Progenitor cell of endocrine pancreas (in vitro differentiated cells): ENCODE results near the gene COX5B. TPM values are rescaled to one million over a fixed set of nuclear protein-coding genes. Genes with fewer than 3 reads are reported as not detected.
"Not testable (repeated sequence)": the region's sequence is repeated elsewhere in the genome, so short reads cannot be mapped to it uniquely, and the experiment has no call there.

Source experiments
- DNase-seq: peaks from one replicate; pipeline ENCODE4 v3.0.0; 2021; ENCODE audit warnings: low spot score; ENCODE audit not compliant: unreplicated experiment
- H3K27ac Mint-ChIP-seq: 2 replicates; pipeline ENCODE4 v1.8.0; 2021; ENCODE audit warnings: mild to moderate bottlenecking, moderate library complexity, mixed read lengths
- H3K27me3 Mint-ChIP-seq: 2 replicates; pipeline ENCODE4 v1.8.0; 2021; ENCODE audit warnings: mixed read lengths
- H3K36me3 Mint-ChIP-seq: 2 replicates; pipeline ENCODE4 v1.8.0; 2022; ENCODE audit warnings: mixed read lengths; ENCODE audit not compliant: insufficient read depth
- H3K4me1 Mint-ChIP-seq: 2 replicates; pipeline ENCODE4 v1.8.0; 2021; ENCODE audit warnings: low read depth, mixed read lengths
- H3K4me3 Mint-ChIP-seq: 2 replicates; pipeline ENCODE4 v1.8.0; 2021; ENCODE audit warnings: low read depth, mild to moderate bottlenecking, moderate library complexity, mixed read lengths
- H3K9me3 Mint-ChIP-seq: 2 replicates; pipeline ENCODE4 v1.8.0; 2021; ENCODE audit warnings: low read depth, mixed read lengths
- total RNA-seq: library from RNA; stranded (reverse); gene quantifications from 2 replicates; pipeline ENCODE4 v1.2.1, GENCODE V29; 2021
- TF ChIP-seq, protein P1 (sequence below): fragments of 200-600 bp; sonication (generic); IDR thresholded peaks from one replicate; pipeline ENCODE4 v1.5.0; 2021; ENCODE audit warnings: antibody characterized with exemption, mild to moderate bottlenecking; ENCODE audit not compliant: unreplicated experiment

The COX5B gene
- total RNA-seq, 1 donor from 2014 or later, result 161 TPM

DNA sequence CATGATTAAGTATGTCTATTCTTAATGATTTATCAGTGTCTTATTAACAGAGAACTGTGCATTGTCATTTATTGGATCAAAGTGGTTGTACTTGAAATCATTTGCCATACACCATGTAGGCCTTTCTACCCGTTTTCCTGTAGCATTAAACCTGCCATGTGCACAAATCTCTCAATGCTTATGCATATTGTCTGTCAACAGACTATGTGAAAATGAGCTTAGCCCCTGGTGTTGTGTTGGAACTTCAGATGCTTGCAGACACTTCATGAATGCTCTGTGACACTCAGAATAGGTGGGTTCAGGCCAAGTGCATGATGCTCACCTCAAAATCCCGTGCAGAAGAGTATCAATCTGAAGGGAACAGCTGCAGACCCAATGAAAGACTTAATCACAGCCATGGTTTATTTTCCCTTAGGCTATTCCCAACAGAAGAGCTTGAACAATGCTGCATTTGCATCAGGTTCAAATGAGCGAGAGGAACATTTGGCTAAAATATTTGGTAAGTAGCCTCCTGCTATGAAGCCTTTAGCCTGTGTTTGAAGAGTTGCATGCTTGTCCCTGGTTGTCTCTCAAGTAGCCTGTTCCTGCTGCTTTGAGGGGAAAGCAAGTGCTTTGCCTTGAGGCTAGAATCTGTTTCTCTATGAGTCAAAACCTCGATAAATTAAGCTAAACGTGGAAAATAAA is 29.7 kb downstream of the COX5B start:
- H3K27me3 Mint-ChIP-seq, result no peaks in the 10 kb centered on the region
- H3K27ac Mint-ChIP-seq, result no peak overlapping the region
- no peak for DNase-seq
- H3K9me3 Mint-ChIP-seq, result peaks cover 4% of the 10 kb centered on the region
- no peak overlapping the region for H3K4me3 Mint-ChIP-seq
- TF ChIP-seq, protein P1, sequence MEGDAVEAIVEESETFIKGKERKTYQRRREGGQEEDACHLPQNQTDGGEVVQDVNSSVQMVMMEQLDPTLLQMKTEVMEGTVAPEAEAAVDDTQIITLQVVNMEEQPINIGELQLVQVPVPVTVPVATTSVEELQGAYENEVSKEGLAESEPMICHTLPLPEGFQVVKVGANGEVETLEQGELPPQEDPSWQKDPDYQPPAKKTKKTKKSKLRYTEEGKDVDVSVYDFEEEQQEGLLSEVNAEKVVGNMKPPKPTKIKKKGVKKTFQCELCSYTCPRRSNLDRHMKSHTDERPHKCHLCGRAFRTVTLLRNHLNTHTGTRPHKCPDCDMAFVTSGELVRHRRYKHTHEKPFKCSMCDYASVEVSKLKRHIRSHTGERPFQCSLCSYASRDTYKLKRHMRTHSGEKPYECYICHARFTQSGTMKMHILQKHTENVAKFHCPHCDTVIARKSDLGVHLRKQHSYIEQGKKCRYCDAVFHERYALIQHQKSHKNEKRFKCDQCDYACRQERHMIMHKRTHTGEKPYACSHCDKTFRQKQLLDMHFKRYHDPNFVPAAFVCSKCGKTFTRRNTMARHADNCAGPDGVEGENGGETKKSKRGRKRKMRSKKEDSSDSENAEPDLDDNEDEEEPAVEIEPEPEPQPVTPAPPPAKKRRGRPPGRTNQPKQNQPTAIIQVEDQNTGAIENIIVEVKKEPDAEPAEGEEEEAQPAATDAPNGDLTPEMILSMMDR, result no peak
- H3K4me1 Mint-ChIP-seq, result peaks cover 4% of the 10 kb centered on the region
- H3K36me3 Mint-ChIP-seq, result peaks cover 4% of the 10 kb centered on the region

GRCh38 chr2:97676620-97677019 is 30.8 kb downstream of the COX5B start:
- H3K27me3 Mint-ChIP-seq, result no peaks in the 10 kb centered on the region
- H3K4me3 Mint-ChIP-seq, result no peak overlapping the region
- H3K36me3 Mint-ChIP-seq, result peaks cover 4% of the 10 kb centered on the region
- TF ChIP-seq, protein P1, result no peak
- H3K4me1 Mint-ChIP-seq, result peaks cover 4% of the 10 kb centered on the region
- H3K27ac Mint-ChIP-seq, result no peak overlapping the region
- DNase-seq, result no peak
- H3K9me3 Mint-ChIP-seq, result peaks cover 7% of the 10 kb centered on the region

GRCh38 chr2:97677480-97677879 is 31.6 kb downstream of the COX5B start:
- Mint-ChIP-seq H3K4me1 (peaks cover 4% of the 10 kb centered on the region), H3K27ac (no peak overlapping the region), H3K36me3 (peaks cover 4% of the 10 kb centered on the region), H3K27me3 (no peaks in the 10 kb centered on the region), H3K9me3 (peaks cover 7% of the 10 kb centered on the region), H3K4me3 (no peak overlapping the region)
- no peak for DNase-seq
- TF ChIP-seq, protein P1, result no peak

DNA sequence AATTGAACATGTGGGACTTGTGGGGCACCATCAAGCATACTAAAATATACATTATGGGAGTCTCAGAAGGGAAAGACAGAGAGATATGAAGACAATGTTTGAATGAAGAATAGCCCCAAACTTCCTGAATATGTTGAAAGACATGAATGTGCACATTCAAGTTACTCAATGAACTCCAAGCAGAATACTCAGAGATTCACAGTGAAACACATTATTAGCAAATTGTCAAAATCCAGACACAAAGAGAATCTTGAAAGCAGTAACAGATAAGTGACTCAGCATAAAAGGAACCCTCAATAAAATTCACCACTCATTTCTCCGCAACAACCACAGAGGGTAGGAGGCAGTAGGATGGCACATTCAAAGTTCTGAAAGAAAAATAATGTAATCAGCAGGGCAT is 32.4 kb downstream of the COX5B start:
- H3K4me1 Mint-ChIP-seq, result peaks cover 4% of the 10 kb centered on the region
- TF ChIP-seq, protein P1, result no peak
- H3K36me3 Mint-ChIP-seq, result peaks cover 4% of the 10 kb centered on the region
- no peak for DNase-seq
- peaks cover 7% of the 10 kb centered on the region for H3K9me3 Mint-ChIP-seq
- H3K27me3 Mint-ChIP-seq, result no peaks in the 10 kb centered on the region
- H3K27ac Mint-ChIP-seq, result no peak overlapping the region
- no peak overlapping the region for H3K4me3 Mint-ChIP-seq

GRCh38 chr2:97687235-97687634 is 41.4 kb downstream of the COX5B start:
- not testable (repeated sequence) for H3K36me3 Mint-ChIP-seq, H3K27me3 Mint-ChIP-seq, DNase-seq, H3K4me1 Mint-ChIP-seq, H3K9me3 Mint-ChIP-seq, H3K27ac Mint-ChIP-seq, H3K4me3 Mint-ChIP-seq
